K562 (cell line): ENCODE results near the gene KCNS1. TPM values are rescaled to one million over a fixed set of nuclear protein-coding genes. Genes with fewer than 3 reads are reported as not detected.

Source experiments
- C11orf30 ChIP-seq: fragments of 450-650 bp; IDR thresholded peaks from 2 replicates; pipeline ENCODE4 v1.6.1; 2016; ENCODE audit warnings: low read depth, mild to moderate bottlenecking
- CBFA2T2 ChIP-seq: fragments of 450-650 bp; conservative IDR thresholded peaks from 2 replicates; pipeline ENCODE4 v1.6.1; 2017; ENCODE audit warnings: mild to moderate bottlenecking
- ELF2 ChIP-seq: fragments of 250-450 bp; sonication (Bioruptor Pico); IDR thresholded peaks from 2 replicates; pipeline ENCODE4 v1.5.0; 2021; ENCODE audit warnings: mild to moderate bottlenecking
- FOXA3 ChIP-seq, 2 experiments: fragments of 450-650 bp in 1 of 2; sonication (generic) in 1 of 2; formaldehyde crosslinking; IDR thresholded peaks in 1 of 2; conservative IDR thresholded peaks in 1 of 2; 2 replicates each; pipeline versions ENCODE4 v1.4.0 to v1.8.0; 2020 to 2022; ENCODE audit warnings: mild to moderate bottlenecking in 2 of 2, missing genetic modification reagents in 1 of 2
- GTF2A2 ChIP-seq: IDR thresholded peaks from 2 replicates; pipeline ENCODE4 v1.6.1; 2016; ENCODE audit warnings: mild to moderate bottlenecking, missing genetic modification characterization, missing compliant biosample characterization
- GTF2F1 ChIP-seq: IDR thresholded peaks from 2 replicates; pipeline ENCODE4 v1.6.1; 2011; ENCODE audit warnings: low read depth, low read length, improper control_type of control experiment
- KDM1A ChIP-seq, 2 experiments: fragments of 450-650 bp; IDR thresholded peaks; 2 replicates each; pipeline ENCODE4 v1.6.1; 2016; ENCODE audit warnings: mild to moderate bottlenecking in 2 of 2
- MTA3 ChIP-seq: fragments of 450-650 bp; formaldehyde crosslinking; IDR thresholded peaks from 2 replicates; pipeline ENCODE4 v1.6.1; 2017; ENCODE audit warnings: mild to moderate bottlenecking, borderline replicate concordance
- NR2C2 ChIP-seq, 2 experiments: fragments of 200-800 bp in 1 of 2; sonication (Bioruptor generic) in 1 of 2; sonication (generic) in 1 of 2; formaldehyde crosslinking in 1 of 2; IDR thresholded peaks; 2 replicates each; pipeline versions ENCODE4 v1.6.1 to v1.8.0; 2016 to 2022; ENCODE audit warnings: mild to moderate bottlenecking in 1 of 2, missing compliant biosample characterization in 1 of 2, missing genetic modification characterization in 1 of 2, missing genetic modification reagents in 1 of 2
- RBM14 ChIP-seq: fragments of 200-400 bp; formaldehyde crosslinking; IDR thresholded peaks from 2 replicates; pipeline ENCODE4 v1.6.1; 2018; ENCODE audit warnings: low read depth, mild to moderate bottlenecking, low read length, moderate library complexity, borderline replicate concordance; ENCODE audit not compliant: insufficient read depth
- RFX1 ChIP-seq: fragments of 450-650 bp; IDR thresholded peaks from 2 replicates; pipeline ENCODE4 v1.6.1; 2016; ENCODE audit warnings: mild to moderate bottlenecking, moderate library complexity
- SIX5 ChIP-seq, 2 experiments: IDR thresholded peaks; 2 replicates each; pipeline ENCODE4 v1.6.1; 2011; ENCODE audit warnings: low read length in 2 of 2, borderline replicate concordance in 1 of 2, low read depth in 1 of 2, mild to moderate bottlenecking in 1 of 2, moderate library complexity in 1 of 2; ENCODE audit not compliant: insufficient read depth in 1 of 2
- SRSF1 ChIP-seq: fragments of 200-400 bp; formaldehyde crosslinking; IDR thresholded peaks from 2 replicates; pipeline ENCODE4 v1.6.1; 2017; ENCODE audit warnings: mild to moderate bottlenecking, low read depth, low read length, moderate library complexity
- STAT6 ChIP-seq: sonication (generic); formaldehyde crosslinking; IDR thresholded peaks from 2 replicates; pipeline ENCODE4 v1.8.1; 2023; ENCODE audit warnings: mild to moderate bottlenecking, missing genetic modification reagents
- ZBTB5 ChIP-seq: fragments of 450-650 bp; IDR thresholded peaks from 2 replicates; pipeline ENCODE4 v1.6.1; 2017; ENCODE audit warnings: antibody characterized with exemption
- ZNF134 ChIP-seq: fragments of 250-450 bp; sonication (Bioruptor Pico); conservative IDR thresholded peaks from 2 replicates; pipeline ENCODE4 v1.4.0; 2020
- ZNF41 ChIP-seq: fragments of 250-450 bp; sonication (Bioruptor Pico); conservative IDR thresholded peaks from 2 replicates; pipeline ENCODE4 v1.4.0; 2020; ENCODE audit warnings: mild to moderate bottlenecking
- ZNF655 ChIP-seq: fragments of 250-450 bp; sonication (Bioruptor Pico); IDR thresholded peaks from 2 replicates; pipeline ENCODE4 v1.5.0; 2021
- ZNF830 ChIP-seq: fragments of 250-450 bp; sonication (Bioruptor Pico); IDR thresholded peaks from 2 replicates; pipeline ENCODE4 v1.5.0; 2021; ENCODE audit warnings: mild to moderate bottlenecking
- polyA plus RNA-seq, 8 experiments: library from polyadenylated mRNA; depleted of rRNA in 4 of 8; stranded (reverse) in 5 of 8; unstranded in 3 of 8; fragments of >200 nt; fragmentation: Nextera tagmentation in 2 of 8; fragmentation: Illumina TruSeq in 1 of 8; extraction: Ambion mirVana in 2 of 8; extraction: Trizol in 1 of 8; gene quantifications; 2 replicates each; pipeline versions ENCODE4 v1.2.1 to v1.2.3, GENCODE V29; 2011 to 2014; ENCODE audit warnings: inconsistent platforms in 1 of 8, missing spikeins in 1 of 8
- total RNA-seq, 7 experiments: library from RNA; depleted of rRNA in 6 of 7; stranded (reverse); fragments of >200 nt in 6 of 7; fragmentation: Illumina TruSeq in 2 of 7; extraction: Trizol in 2 of 7; gene quantifications; 2 replicates each; pipeline versions ENCODE4 v1.2.1 to v1.2.3, GENCODE V29; 2011 to 2021; ENCODE audit warnings: low replicate concordance in 1 of 7
- TF ChIP-seq, protein P1 (sequence below): fragments of 200-800 bp; sonication (Bioruptor generic); IDR thresholded peaks from 2 replicates; pipeline ENCODE4 v1.6.1; 2017; ENCODE audit warnings: missing genetic modification characterization, missing compliant biosample characterization

Gene KCNS1
- total and polyA plus RNA-seq, 9 of the 15 experiments (the other 6 are each of a cell fraction or from before 2014, with no cell fraction given): not detected

DNA sequence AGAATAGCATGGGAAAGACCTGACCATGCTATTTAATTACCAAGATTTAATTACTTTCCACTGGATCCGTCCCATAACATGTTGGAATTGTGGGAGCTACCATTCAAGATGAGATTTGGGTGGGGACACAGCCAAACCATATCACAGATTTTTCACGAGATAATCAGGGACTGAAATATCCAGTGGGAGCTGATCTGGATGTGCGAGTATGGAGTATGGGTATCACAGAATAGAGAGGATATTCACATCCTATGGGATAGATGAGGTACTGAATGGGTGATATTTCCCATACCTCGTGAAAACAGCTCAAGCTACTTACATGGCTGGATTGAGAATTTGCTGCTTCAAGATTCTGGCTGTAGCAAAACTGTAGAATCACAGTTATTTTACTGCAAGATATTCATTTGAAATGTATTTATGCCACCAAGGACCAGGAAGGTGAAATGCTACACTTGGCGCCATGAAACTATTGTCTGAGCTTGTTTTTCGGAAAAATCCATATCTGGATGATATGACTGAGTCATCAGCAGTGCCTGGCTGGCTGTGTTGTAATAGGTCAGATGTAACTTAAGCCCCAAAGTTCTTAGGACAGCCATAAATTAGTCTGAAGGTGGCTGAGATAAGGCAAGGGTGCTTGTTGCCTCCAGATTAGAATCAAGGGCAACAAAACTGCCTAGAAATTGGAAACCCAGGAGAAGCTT lies 29.8 kb downstream of the KCNS1 start (continued):
- TF ChIP-seq, protein P1, sequence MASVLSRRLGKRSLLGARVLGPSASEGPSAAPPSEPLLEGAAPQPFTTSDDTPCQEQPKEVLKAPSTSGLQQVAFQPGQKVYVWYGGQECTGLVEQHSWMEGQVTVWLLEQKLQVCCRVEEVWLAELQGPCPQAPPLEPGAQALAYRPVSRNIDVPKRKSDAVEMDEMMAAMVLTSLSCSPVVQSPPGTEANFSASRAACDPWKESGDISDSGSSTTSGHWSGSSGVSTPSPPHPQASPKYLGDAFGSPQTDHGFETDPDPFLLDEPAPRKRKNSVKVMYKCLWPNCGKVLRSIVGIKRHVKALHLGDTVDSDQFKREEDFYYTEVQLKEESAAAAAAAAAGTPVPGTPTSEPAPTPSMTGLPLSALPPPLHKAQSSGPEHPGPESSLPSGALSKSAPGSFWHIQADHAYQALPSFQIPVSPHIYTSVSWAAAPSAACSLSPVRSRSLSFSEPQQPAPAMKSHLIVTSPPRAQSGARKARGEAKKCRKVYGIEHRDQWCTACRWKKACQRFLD (CRISPR knock-in tag): 0 out of 2 replicates have a peak, but pooled peaks have one; percentile 40
- no peak for TF ChIP-seq ZNF655 (CRISPR knock-in tag)
- peak; percentile 68; the same call in 1 of the 2 replicates for TF ChIP-seq MTA3
- TF ChIP-seq CBFA2T2: peak; percentile 71
- TF ChIP-seq SIX5 (IDR thresholded peaks at IDR 0.05; ENCODE audit: borderline replicate concordance in 1 of 2, insufficient read depth in 1 of 2, low read depth in 1 of 2, low read length in 2 of 2): 0 out of 4 replicates have a peak, but pooled peaks of 1 of the 2 experiments have one; percentile 6
- TF ChIP-seq ZNF830: no peak
- no peak for TF ChIP-seq NR2C2 (CRISPR knock-in tag; IDR thresholded peaks at IDR 0.05)
- peak; percentile 82 for TF ChIP-seq NR2C2 (tag; IDR thresholded peaks at IDR 0.05)
- no peak for TF ChIP-seq STAT6 (CRISPR knock-in tag)
- TF ChIP-seq GTF2F1: no peak
- TF ChIP-seq RBM14: no peak
- no peak for TF ChIP-seq RFX1
- TF ChIP-seq ZNF41 (CRISPR knock-in tag): no peak; the same call in 1 of the 2 replicates
- no peak for TF ChIP-seq ELF2 (CRISPR knock-in tag)
- TF ChIP-seq ZBTB5: no peak
- TF ChIP-seq SRSF1: no peak
- no peak for TF ChIP-seq ZNF134 (CRISPR knock-in tag)
- TF ChIP-seq C11orf30: peak; percentile 61; the same call in 1 of the 2 replicates
- TF ChIP-seq KDM1A (IDR thresholded peaks at IDR 0.05): peak; percentile 41 to 67; a peak in 2 of 4 replicates
- TF ChIP-seq FOXA3 (CRISPR knock-in tag; conservative IDR thresholded peaks at IDR 0.05 in 1 of 2, IDR thresholded peaks at IDR 0.05 in 1 of 2): peak in 1 of 2 experiments; percentile 25; a peak in 1 of 4 replicates
- no peak for TF ChIP-seq GTF2A2 (tag)
